Tibial artery (tissue), 4 donors: ENCODE measurements around the gene CELSR2.

ENCODE experiments used
- DNase-seq, 2 donors: peaks; one replicate each; pipeline ENCODE4 v3.0.0-alpha.2; 2019
- H3K27ac ChIP-seq, 2 donors: fragments of 200-600 bp; sonication (generic) in 1 of 2; 1 replicate in 1 of 2; 2 replicates in 1 of 2; pipeline ENCODE4 v1.5.1; 2018 to 2019; ENCODE audit warnings: mild to moderate bottlenecking in 1 of 2
- H3K27me3 ChIP-seq, 2 donors: fragments of 200-600 bp; sonication (generic) in 1 of 2; one replicate each; pipeline versions ENCODE4 v1.5.1 to v1.6.0; 2016 to 2019
- H3K36me3 ChIP-seq, 3 donors: fragments of 200-600 bp; sonication (generic) in 2 of 3; one replicate each; pipeline ENCODE4 v1.5.1; 2016 to 2019; ENCODE audit warnings: mild to moderate bottlenecking in 2 of 3
- H3K4me1 ChIP-seq, 4 donors: fragments of 200-600 bp; sonication (generic) in 2 of 4; 1 replicate in 3 of 4; 2 replicates in 1 of 4; pipeline ENCODE4 v1.5.1; 2016 to 2019
- H3K4me3 ChIP-seq, 2 donors: fragments of 200-600 bp; sonication (generic) in 1 of 2; 1 replicate in 1 of 2; 2 replicates in 1 of 2; pipeline ENCODE4 v1.5.1; 2018 to 2019; ENCODE audit warnings: mild to moderate bottlenecking in 2 of 2
- H3K9me3 ChIP-seq, 3 donors: fragments of 200-600 bp; sonication (generic) in 1 of 3; one replicate each; pipeline ENCODE4 v1.5.1; 2016 to 2019
- intact Hi-C: fragments of 100-400 bp; cut with DNase I; formaldehyde crosslinking; loops from one replicate; pipeline ENCODE4 v1.15.0; 2023; ENCODE audit warnings: low total_unique reads
- TF ChIP-seq, protein P1 (sequence below), 2 experiments: fragments of 200-600 bp in 1 of 2; fragments of 450-650 bp in 1 of 2; IDR thresholded peaks; one replicate each; pipeline ENCODE4 v1.5.1; 2017 to 2019; ENCODE audit warnings: antibody characterized with exemption in 2 of 2, mild to moderate bottlenecking in 1 of 2, moderate library complexity in 1 of 2

Gene CELSR2

DNA sequence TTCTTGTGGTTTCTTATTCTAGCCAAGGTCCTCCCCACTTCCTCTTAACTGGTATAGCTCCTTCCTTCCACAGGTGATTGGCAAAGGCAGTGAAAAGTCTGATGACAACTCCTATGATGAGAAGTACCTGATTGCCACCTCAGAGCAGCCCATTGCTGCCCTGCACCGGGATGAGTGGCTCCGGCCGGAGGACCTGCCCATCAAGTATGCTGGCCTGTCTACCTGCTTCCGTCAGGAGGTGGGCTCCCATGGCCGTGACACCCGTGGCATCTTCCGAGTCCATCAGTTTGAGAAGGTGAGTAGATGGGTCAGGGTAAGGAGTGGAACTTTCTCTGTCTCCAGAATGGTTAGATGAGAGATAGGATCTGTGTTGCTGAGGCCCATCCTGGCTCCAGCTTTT lies 14.2 kb upstream of the CELSR2 start:
- Histone ChIP-seq H3K36me3 (peaks cover 82 to 92% (median 86%) of the 10 kb centered on the region in 3 donors), H3K27ac (no peak overlapping the region), H3K27me3 (no peaks in the 10 kb centered on the region), H3K4me1 (peaks cover 0 to 9% (median under 1%) of the 10 kb centered on the region in 4 donors), H3K4me3 (no peak overlapping the region), H3K9me3 (no peaks in the 10 kb centered on the region)
- TF ChIP-seq, protein P1, sequence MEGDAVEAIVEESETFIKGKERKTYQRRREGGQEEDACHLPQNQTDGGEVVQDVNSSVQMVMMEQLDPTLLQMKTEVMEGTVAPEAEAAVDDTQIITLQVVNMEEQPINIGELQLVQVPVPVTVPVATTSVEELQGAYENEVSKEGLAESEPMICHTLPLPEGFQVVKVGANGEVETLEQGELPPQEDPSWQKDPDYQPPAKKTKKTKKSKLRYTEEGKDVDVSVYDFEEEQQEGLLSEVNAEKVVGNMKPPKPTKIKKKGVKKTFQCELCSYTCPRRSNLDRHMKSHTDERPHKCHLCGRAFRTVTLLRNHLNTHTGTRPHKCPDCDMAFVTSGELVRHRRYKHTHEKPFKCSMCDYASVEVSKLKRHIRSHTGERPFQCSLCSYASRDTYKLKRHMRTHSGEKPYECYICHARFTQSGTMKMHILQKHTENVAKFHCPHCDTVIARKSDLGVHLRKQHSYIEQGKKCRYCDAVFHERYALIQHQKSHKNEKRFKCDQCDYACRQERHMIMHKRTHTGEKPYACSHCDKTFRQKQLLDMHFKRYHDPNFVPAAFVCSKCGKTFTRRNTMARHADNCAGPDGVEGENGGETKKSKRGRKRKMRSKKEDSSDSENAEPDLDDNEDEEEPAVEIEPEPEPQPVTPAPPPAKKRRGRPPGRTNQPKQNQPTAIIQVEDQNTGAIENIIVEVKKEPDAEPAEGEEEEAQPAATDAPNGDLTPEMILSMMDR (IDR thresholded peaks at IDR 0.05), result no peak
- intact Hi-C loops, result no loop called here
- no peak for DNase-seq

DNA sequence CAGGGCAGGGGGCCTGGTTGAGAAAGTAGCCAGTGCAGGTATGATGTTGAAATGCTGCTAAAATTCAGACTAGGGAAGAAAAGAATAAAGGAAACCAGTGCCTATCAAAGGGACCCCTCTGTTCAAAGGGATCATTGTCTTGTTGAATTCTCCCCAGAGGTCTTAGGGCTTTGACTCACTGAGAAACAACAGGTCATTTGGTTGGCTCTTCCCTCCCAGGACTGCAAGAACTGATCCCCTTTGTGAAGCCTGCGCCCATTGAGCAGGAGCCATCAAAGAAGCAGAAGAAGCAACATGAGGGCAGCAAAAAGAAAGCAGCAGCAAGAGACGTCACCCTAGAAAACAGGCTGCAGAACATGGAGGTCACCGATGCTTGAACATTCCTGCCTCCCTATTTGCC lies 11.8 kb upstream of the CELSR2 start:
- no peak overlapping the region for H3K27ac ChIP-seq
- peaks cover 58 to 68% (median 64%) of the 10 kb centered on the region in 3 donors for H3K36me3 ChIP-seq

DNA sequence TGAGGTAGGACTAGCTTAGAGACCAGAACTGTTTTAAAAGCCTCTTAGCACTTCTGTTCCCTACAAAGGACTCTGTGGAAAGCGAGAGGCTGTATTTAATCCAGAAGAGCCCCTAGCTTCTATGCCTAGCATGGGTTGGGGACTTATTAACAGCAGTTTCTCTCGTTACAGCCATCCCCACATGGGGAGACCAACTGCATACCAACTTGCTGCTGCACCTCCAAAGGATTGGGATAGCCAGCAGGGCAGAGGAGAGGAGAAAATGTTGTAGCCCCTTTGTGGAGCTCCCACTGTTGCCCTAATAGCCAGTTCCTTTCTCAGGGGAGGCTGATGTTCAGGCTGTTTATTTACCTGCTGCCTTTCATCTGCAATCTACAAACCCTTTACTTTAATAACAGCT lies 11.0 kb upstream of the CELSR2 start:
- peaks cover 0 to 31% (median 22%) of the 10 kb centered on the region in 4 donors for H3K4me1 ChIP-seq
- no peaks in the 10 kb centered on the region for H3K9me3 ChIP-seq
- no peak overlapping the region for H3K4me3 ChIP-seq
- intact Hi-C loops, result no loop called here
- H3K36me3 ChIP-seq, result peaks cover 49 to 59% (median 56%) of the 10 kb centered on the region in 3 donors
- no peak overlapping the region for H3K27ac ChIP-seq
- TF ChIP-seq, protein P1 (IDR thresholded peaks at IDR 0.05), result no peak
- peaks cover 0 to 2% of the 10 kb centered on the region in 2 donors for H3K27me3 ChIP-seq
- no peak for DNase-seq

More for the DNA sequence above, 11.8 kb upstream of the CELSR2 start:
- Histone ChIP-seq H3K4me3 (no peak overlapping the region), H3K9me3 (no peaks in the 10 kb centered on the region), H3K4me1 (peaks cover 0 to 31% (median 20%) of the 10 kb centered on the region in 4 donors), H3K27me3 (peaks cover 0 to 2% of the 10 kb centered on the region in 2 donors)
- no peak for DNase-seq
- TF ChIP-seq, protein P1 (IDR thresholded peaks at IDR 0.05), result no peak
- intact Hi-C loops, result no loop called here

DNA sequence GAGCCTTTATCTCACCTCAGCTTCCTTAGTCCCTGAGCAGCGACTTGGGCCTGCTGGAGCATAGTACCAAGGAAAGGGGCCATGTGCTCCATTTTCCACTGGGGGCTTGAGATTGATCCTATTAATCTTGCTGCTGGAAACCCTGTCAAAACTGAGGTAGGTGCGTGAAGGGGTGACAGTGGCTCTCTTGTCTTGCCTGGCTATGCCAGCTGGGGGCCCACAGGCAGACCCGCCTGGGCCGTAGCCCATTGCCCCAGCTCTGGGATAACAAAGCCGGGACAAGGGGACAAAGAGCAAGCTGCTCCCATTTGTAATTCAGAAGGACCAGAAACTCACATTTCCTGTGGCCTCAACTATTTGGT lies 10.3 kb upstream of the CELSR2 start:
- TF ChIP-seq, protein P1 (IDR thresholded peaks at IDR 0.05), result no peak
- intact Hi-C loops, result no loop called here
- no peak for DNase-seq
- H3K9me3 ChIP-seq, result no peaks in the 10 kb centered on the region
- peaks cover 0 to 31% (median 22%) of the 10 kb centered on the region in 4 donors for H3K4me1 ChIP-seq
- peaks cover 44 to 54% (median 53%) of the 10 kb centered on the region in 3 donors for H3K36me3 ChIP-seq
- H3K27ac ChIP-seq, result no peak overlapping the region
- H3K27me3 ChIP-seq, result peaks cover 0 to 2% of the 10 kb centered on the region in 2 donors
- H3K4me3 ChIP-seq, result no peak overlapping the region

DNA sequence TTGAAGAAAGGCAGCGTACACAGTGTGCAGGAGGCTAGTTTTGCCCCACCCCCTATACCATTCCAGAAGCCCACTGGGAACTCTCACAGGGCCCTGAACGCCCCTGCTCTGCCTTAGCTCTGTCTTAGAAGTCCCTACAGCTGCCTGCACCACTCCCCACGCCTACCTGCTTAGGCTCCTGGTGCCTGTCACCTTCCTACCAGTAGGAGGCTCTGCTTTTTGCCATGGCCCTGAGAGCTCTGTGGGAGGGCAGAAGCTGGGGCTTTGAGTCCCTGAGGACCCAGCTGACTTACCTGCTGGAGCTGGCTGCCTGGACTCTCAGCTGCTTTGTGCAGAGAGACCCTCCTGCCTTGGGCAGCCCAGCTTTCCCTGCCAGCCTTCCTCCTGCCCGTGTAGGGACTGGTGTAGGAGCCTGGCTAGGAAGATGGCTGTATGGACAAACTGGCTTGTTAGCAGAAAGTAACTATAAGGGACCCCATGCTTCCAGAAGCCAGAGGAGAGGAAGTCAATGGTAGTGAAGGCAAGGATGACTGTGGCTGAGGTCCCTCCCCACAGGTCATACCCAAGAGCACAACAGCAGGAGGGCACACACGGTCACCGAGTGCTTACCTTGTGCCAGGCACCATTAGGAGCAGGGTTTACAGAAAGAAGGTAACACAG lies 9.8 kb upstream of the CELSR2 start:
- Histone ChIP-seq H3K27me3 (peaks cover 0 to 2% of the 10 kb centered on the region in 2 donors), H3K9me3 (no peaks in the 10 kb centered on the region), H3K27ac (no peak overlapping the region), H3K4me3 (no peak overlapping the region), H3K36me3 (peaks cover 39 to 49% (median 47%) of the 10 kb centered on the region in 3 donors), H3K4me1 (peaks cover 0 to 31% (median 22%) of the 10 kb centered on the region in 4 donors)
- DNase-seq, result no peak
- intact Hi-C loops, result no loop called here
- TF ChIP-seq, protein P1 (IDR thresholded peaks at IDR 0.05), result peak; percentile 19 to 25
